GM12873 (cell line): ENCODE measurements around the gene HOXD10.
A peak's percentile ranks its signal among the peaks of the same experiment; 100 is the strongest.

Experiments used
- CTCF ChIP-seq: IDR thresholded peaks from 2 replicates; pipeline ENCODE4 v1.5.1; 2012; ENCODE audit warnings: low read depth, mild to moderate bottlenecking, moderate library complexity, low read length, control low read depth; ENCODE audit not compliant: insufficient read depth; ENCODE audit errors: missing control alignments

The HOXD10 gene

GRCh38 chr2:176095421-176095820, 21.2 kb upstream of the HOXD10 start:
- TF ChIP-seq CTCF, result no peak

- no peak for TF ChIP-seq CTCF
Measured at GRCh38 chr2:176096243-176096985, 20.2 kb upstream of the HOXD10 start.

- peak; percentile 93 for TF ChIP-seq CTCF
Measured at GRCh38 chr2:176096986-176097819, 19.4 kb upstream of the HOXD10 start.

- no peak for TF ChIP-seq CTCF
Measured at GRCh38 chr2:176097820-176098365, 18.7 kb upstream of the HOXD10 start.

- TF ChIP-seq CTCF, result no peak
Measured at GRCh38 chr2:176098366-176099158, 18.0 kb upstream of the HOXD10 start.

GRCh38 chr2:176099159-176099727, 17.3 kb upstream of the HOXD10 start:
- TF ChIP-seq CTCF, result no peak
